Measurements from ENCODE around the gene LMCD1. TPM values are rescaled to one million over a fixed set of nuclear protein-coding genes. Genes with fewer than 3 reads are reported as not detected.

Gene LMCD1
- total and polyA plus RNA-seq, 2 experiments from 2014 or later: 21.8 to 35.3 TPM

- peaks cover 4% of the 10 kb centered on the region for H3K27me3 Mint-ChIP-seq (ENCODE audit: insufficient read depth, low read depth, poor library complexity)
- no peak overlapping the region for H3K4me3 Mint-ChIP-seq
- no peaks in the 10 kb centered on the region for H3K4me1 ChIP-seq (ENCODE audit: insufficient read depth)
- H4K20me1 ChIP-seq (replicated peaks; ENCODE audit: insufficient read depth): no peaks in the 10 kb centered on the region
- H3K36me3 ChIP-seq (ENCODE audit: insufficient read depth): no peaks in the 10 kb centered on the region
- TF ChIP-seq STAT1 (IDR thresholded peaks at IDR 0.05; ENCODE audit: unreplicated experiment) (no peak), ETS1 (IDR thresholded peaks at IDR 0.05) (no peak), EZH2 (IDR thresholded peaks at IDR 0.05; ENCODE audit: low read depth, unreplicated experiment) (no peak), ZNF331 (CRISPR knock-in tag; IDR thresholded peaks at IDR 0.05; ENCODE audit: low read depth) (no peak), EZH2phosphoT487 (IDR thresholded peaks at IDR 0.05; ENCODE audit: unreplicated experiment) (no peak), CTCF (conservative IDR thresholded peaks at IDR 0.05; ENCODE audit: low read depth in 2 of 2) (no peak), ZNF114 (CRISPR knock-in tag; IDR thresholded peaks at IDR 0.05) (no peak), POLR2AphosphoS5 (IDR thresholded peaks at IDR 0.05; ENCODE audit: low read depth) (no peak), JUNB (IDR thresholded peaks at IDR 0.05; ENCODE audit: unreplicated experiment) (no peak), CREB1 (CRISPR knock-in tag; IDR thresholded peaks at IDR 0.05; ENCODE audit: low read depth) (no peak), NANOG (IDR thresholded peaks at IDR 0.05; ENCODE audit: borderline replicate concordance) (no peak), ZNF462 (CRISPR knock-in tag; IDR thresholded peaks at IDR 0.05) (no peak), REST (IDR thresholded peaks at IDR 0.05; ENCODE audit: unreplicated experiment) (no peak)
- H3K4me3 ChIP-seq: no peak overlapping the region
- H3K27ac ChIP-seq (ENCODE audit: low read depth): no peak overlapping the region
- peaks cover 12% of the 10 kb centered on the region for H3K4me1 Mint-ChIP-seq
- no peaks in the 10 kb centered on the region for H3F3A ChIP-seq (replicated peaks; ENCODE audit: low read depth)
- no peak overlapping the region for H3K27ac Mint-ChIP-seq
- H2AFZ ChIP-seq: no peak overlapping the region
- no peaks in the 10 kb centered on the region; the same call in 2 of the 3 replicates for H3K36me3 Mint-ChIP-seq (ENCODE audit: low read depth)
- no peak for ATAC-seq
- DNase-seq (ENCODE audit: low spot score): no peak
- H3K27me3 ChIP-seq (ENCODE audit: insufficient read depth): no peaks in the 10 kb centered on the region
- H3K9me2 ChIP-seq (ENCODE audit: insufficient read depth): no peaks in the 10 kb centered on the region
- H3K79me2 ChIP-seq (replicated peaks; ENCODE audit: insufficient read depth): no peaks in the 10 kb centered on the region
- no peak overlapping the region for H3K4me2 ChIP-seq
- peaks cover 3% of the 10 kb centered on the region; the same call in 2 of the 3 replicates for H3K9me3 Mint-ChIP-seq
Observed at GRCh38 chr3:8618950-8619349, 117.3 kb downstream of the LMCD1 start.

Data from GM23338 (cell line).